ENCODE measurements around the gene EFNA5.

DNA sequence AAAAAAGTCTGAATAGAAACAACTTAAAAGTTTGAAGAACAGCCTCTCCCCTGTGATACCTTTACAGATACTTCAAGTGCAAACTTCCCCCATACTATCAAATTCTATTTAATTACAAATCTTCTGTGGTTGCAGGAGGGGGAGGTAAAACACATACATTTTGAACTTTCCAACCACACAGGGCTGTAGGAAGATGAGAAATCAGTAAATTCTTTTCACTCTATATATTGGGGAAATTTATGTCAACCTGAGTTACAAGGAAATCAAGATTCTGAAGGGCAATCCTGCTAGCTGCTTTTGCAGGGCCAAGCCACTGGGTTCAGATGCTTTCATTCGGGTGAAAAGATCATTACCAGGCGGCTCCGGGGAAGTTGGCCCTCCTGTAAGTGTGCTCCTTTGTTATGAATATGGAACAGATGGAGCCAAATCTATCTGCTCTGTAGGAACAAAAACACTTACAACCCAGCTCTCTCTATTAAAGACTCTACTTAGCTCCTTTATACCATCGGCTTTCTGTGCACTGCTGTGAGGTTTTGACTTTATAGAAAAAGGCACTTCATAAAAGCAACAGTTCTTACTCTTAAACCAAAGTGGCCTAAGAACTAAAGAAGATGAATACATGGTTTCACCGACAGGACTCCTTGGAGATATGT, 269.1 kb downstream of the EFNA5 start:
- TF ChIP-seq, protein P1, sequence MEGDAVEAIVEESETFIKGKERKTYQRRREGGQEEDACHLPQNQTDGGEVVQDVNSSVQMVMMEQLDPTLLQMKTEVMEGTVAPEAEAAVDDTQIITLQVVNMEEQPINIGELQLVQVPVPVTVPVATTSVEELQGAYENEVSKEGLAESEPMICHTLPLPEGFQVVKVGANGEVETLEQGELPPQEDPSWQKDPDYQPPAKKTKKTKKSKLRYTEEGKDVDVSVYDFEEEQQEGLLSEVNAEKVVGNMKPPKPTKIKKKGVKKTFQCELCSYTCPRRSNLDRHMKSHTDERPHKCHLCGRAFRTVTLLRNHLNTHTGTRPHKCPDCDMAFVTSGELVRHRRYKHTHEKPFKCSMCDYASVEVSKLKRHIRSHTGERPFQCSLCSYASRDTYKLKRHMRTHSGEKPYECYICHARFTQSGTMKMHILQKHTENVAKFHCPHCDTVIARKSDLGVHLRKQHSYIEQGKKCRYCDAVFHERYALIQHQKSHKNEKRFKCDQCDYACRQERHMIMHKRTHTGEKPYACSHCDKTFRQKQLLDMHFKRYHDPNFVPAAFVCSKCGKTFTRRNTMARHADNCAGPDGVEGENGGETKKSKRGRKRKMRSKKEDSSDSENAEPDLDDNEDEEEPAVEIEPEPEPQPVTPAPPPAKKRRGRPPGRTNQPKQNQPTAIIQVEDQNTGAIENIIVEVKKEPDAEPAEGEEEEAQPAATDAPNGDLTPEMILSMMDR (IDR thresholded peaks at IDR 0.05; ENCODE audit: low read length) = no peak
- no peak for TF ChIP-seq EZH2 (IDR thresholded peaks at IDR 0.05; ENCODE audit: borderline replicate concordance, low read length)

All from OCI-LY1 (cell line).